HG03520 (cell line): ENCODE measurements around the gene SCAMP5.

Experiments
- ATAC-seq: cut with Tn5 transposase; IDR thresholded peaks from one replicate; pipeline ENCODE4 v1.9.1; 2021; ENCODE audit warnings: mild to moderate bottlenecking, moderate library complexity; ENCODE audit not compliant: unreplicated experiment

Gene SCAMP5

GRCh38 chr15:74976159-74976558 is 19.2 kb upstream of the SCAMP5 start:
- ATAC-seq, result no peak

- ATAC-seq, result no peak
Observed at GRCh38 chr15:74977599-74977998, 17.8 kb upstream of the SCAMP5 start.

- no peak for ATAC-seq
Observed at GRCh38 chr15:74978077-74978476, 17.3 kb upstream of the SCAMP5 start.

- no peak for ATAC-seq
Observed at GRCh38 chr15:74978503-74978902, 16.9 kb upstream of the SCAMP5 start.

GRCh38 chr15:74982183-74982582 is 13.2 kb upstream of the SCAMP5 start:
- no peak for ATAC-seq

- no peak for ATAC-seq
Observed at GRCh38 chr15:74983725-74984231, 11.6 kb upstream of the SCAMP5 start.

GRCh38 chr15:74988007-74988800 is 7.2 kb upstream of the SCAMP5 start:
- no peak for ATAC-seq

- no peak for ATAC-seq
Observed at GRCh38 chr15:74989527-74989926, 5.8 kb upstream of the SCAMP5 start.

GRCh38 chr15:74992619-74993018 is 2.7 kb upstream of the SCAMP5 start:
- no peak for ATAC-seq

- ATAC-seq, result no peak
Observed at GRCh38 chr15:74994236-74994635, 1.1 kb upstream of the SCAMP5 start.

GRCh38 chr15:74994685-74995084 is 678 bp upstream of the SCAMP5 start:
- ATAC-seq, result no peak

GRCh38 chr15:74995779-74996765 is 709 bp downstream of the SCAMP5 start:
- no peak for ATAC-seq

- ATAC-seq, result no peak
Observed at GRCh38 chr15:74997141-74997540, 1.8 kb downstream of the SCAMP5 start.

- ATAC-seq, result no peak
Observed at GRCh38 chr15:74997543-74997942, 2.2 kb downstream of the SCAMP5 start.

- ATAC-seq, result no peak
Observed at GRCh38 chr15:75001310-75001709, 5.9 kb downstream of the SCAMP5 start.

- no peak for ATAC-seq
Observed at GRCh38 chr15:75002398-75002797, 7.0 kb downstream of the SCAMP5 start.

- no peak for ATAC-seq
Observed at GRCh38 chr15:75007216-75007615, 11.9 kb downstream of the SCAMP5 start.

- no peak for ATAC-seq
Observed at GRCh38 chr15:75008221-75008625, 12.9 kb downstream of the SCAMP5 start.

GRCh38 chr15:75008629-75009326 is 13.4 kb downstream of the SCAMP5 start:
- no peak for ATAC-seq

GRCh38 chr15:75016431-75016830 is 21.1 kb downstream of the SCAMP5 start:
- ATAC-seq, result no peak

GRCh38 chr15:75019916-75020315 is 24.6 kb downstream of the SCAMP5 start:
- ATAC-seq, result no peak
